HG02840 (cell line): Measurements from ENCODE around the gene PACSIN3.
"Not testable (repeated sequence)": the region's sequence is repeated elsewhere in the genome, so short reads cannot be mapped to it uniquely, and the experiment has no call there.

Source experiments
- ATAC-seq: cut with Tn5 transposase; IDR thresholded peaks from one replicate; pipeline ENCODE4 v1.9.1; 2021; ENCODE audit warnings: mild to moderate bottlenecking, moderate library complexity, moderate number of reproducible peaks; ENCODE audit not compliant: unreplicated experiment, low FRiP score

The PACSIN3 gene

GRCh38 chr11:47186076-47186699 is at the start of gene PACSIN3:
Gene PACSIN3 (minus strand): TSS chr11:47186434. CDS start chr11:47182727, 3,707 bp downstream.
- ATAC-seq, result peak; percentile 57

- no peak for ATAC-seq
Measured at GRCh38 chr11:47235163-47235562, 48.9 kb upstream of the PACSIN3 start.

GRCh38 chr11:47234669-47235100 is 48.5 kb upstream of the PACSIN3 start:
- no peak for ATAC-seq

- ATAC-seq, result no peak
Measured at GRCh38 chr11:47233989-47234668, 47.9 kb upstream of the PACSIN3 start.

GRCh38 chr11:47233051-47233450 is 46.8 kb upstream of the PACSIN3 start:
- ATAC-seq, result no peak

GRCh38 chr11:47229161-47229560 is 42.9 kb upstream of the PACSIN3 start:
- ATAC-seq, result no peak

GRCh38 chr11:47225552-47226400 is 39.5 kb upstream of the PACSIN3 start:
- ATAC-seq, result no peak

GRCh38 chr11:47222696-47223095 is 36.5 kb upstream of the PACSIN3 start:
- ATAC-seq, result no peak

GRCh38 chr11:47220401-47220821 is 34.2 kb upstream of the PACSIN3 start:
- ATAC-seq, result no peak

- no peak for ATAC-seq
Measured at GRCh38 chr11:47216121-47216798, 30.0 kb upstream of the PACSIN3 start.

- no peak for ATAC-seq
Measured at GRCh38 chr11:47215366-47215910, 29.2 kb upstream of the PACSIN3 start.

- peak; percentile 39 for ATAC-seq
Measured at GRCh38 chr11:47213950-47214565, 27.8 kb upstream of the PACSIN3 start.

- ATAC-seq, result no peak
Measured at GRCh38 chr11:47212938-47213337, 26.7 kb upstream of the PACSIN3 start.

- ATAC-seq, result no peak
Measured at GRCh38 chr11:47208628-47209027, 22.4 kb upstream of the PACSIN3 start.

GRCh38 chr11:47208008-47208552 is 21.8 kb upstream of the PACSIN3 start:
- ATAC-seq, result not testable (repeated sequence)

- ATAC-seq, result no peak
Measured at GRCh38 chr11:47207459-47207858, 21.2 kb upstream of the PACSIN3 start.

- not testable (repeated sequence) for ATAC-seq
Measured at GRCh38 chr11:47206577-47206976, 20.3 kb upstream of the PACSIN3 start.

- no peak for ATAC-seq
Measured at GRCh38 chr11:47204637-47204989, 18.4 kb upstream of the PACSIN3 start.

- no peak for ATAC-seq
Measured at GRCh38 chr11:47202576-47202975, 16.3 kb upstream of the PACSIN3 start.

GRCh38 chr11:47201015-47201414 is 14.8 kb upstream of the PACSIN3 start:
- ATAC-seq, result no peak
